CD14-positive monocyte (primary cell): ENCODE data around the gene LATS2. TPM values are rescaled to one million over a fixed set of nuclear protein-coding genes. Genes with fewer than 3 reads are reported as not detected.
A peak's percentile ranks its signal among the peaks of the same experiment; 100 is the strongest.

Experiments used
- DNase-seq, 3 donors: peaks; one replicate each; pipeline ENCODE4 v3.0.0-alpha.2; 2011 to 2022
- H2AFZ ChIP-seq: 2 replicates; pipeline ENCODE4 v1.6.0; 2012; ENCODE audit warnings: mild to moderate bottlenecking, low read depth, low read length, inconsistent platforms; ENCODE audit not compliant: insufficient read depth, poor library complexity, severe bottlenecking
- H3K27ac ChIP-seq, 2 donors: 1 replicate in 1 of 2; 2 replicates in 1 of 2; pipeline ENCODE4 v1.5.1; 2012 to 2013; ENCODE audit warnings: low read length in 2 of 2, control low read depth in 1 of 2, inconsistent platforms in 1 of 2, low read depth in 1 of 2, mild to moderate bottlenecking in 1 of 2
- H3K27me3 ChIP-seq, 2 donors: one replicate each; pipeline versions ENCODE4 v1.6.0 to v1.6.1; 2011 to 2013; ENCODE audit warnings: low read length in 2 of 2; ENCODE audit not compliant: control insufficient read depth in 2 of 2, insufficient read depth in 2 of 2
- H3K36me3 ChIP-seq, 2 donors: replicated peaks in 1 of 2; 1 replicate in 1 of 2; 2 replicates in 1 of 2; pipeline versions ENCODE4 v1.5.1 to v1.6.1; 2012 to 2013; ENCODE audit warnings: low read length in 2 of 2, control low read depth in 1 of 2, inconsistent platforms in 1 of 2, mild to moderate bottlenecking in 1 of 2; ENCODE audit not compliant: insufficient read depth in 2 of 2, control insufficient read depth in 1 of 2
- H3K4me1 ChIP-seq, 2 donors: 1 replicate in 1 of 2; 2 replicates in 1 of 2; pipeline versions ENCODE4 v1.5.1 to v1.6.1; 2012 to 2013; ENCODE audit warnings: low read length in 2 of 2, control low read depth in 1 of 2, inconsistent platforms in 1 of 2, mild to moderate bottlenecking in 1 of 2, moderate library complexity in 1 of 2; ENCODE audit not compliant: insufficient read depth in 2 of 2, control insufficient read depth in 1 of 2
- H3K4me2 ChIP-seq: replicated peaks from 2 replicates; pipeline ENCODE3; 2012; ENCODE audit warnings: low read length, moderate library complexity, mild to moderate bottlenecking; ENCODE audit not compliant: poor library complexity, severe bottlenecking; ENCODE audit errors: extremely low read depth
- H3K4me3 ChIP-seq, 3 experiments: fragments of 200-600 bp in 1 of 3; sonication (generic) in 1 of 3; replicated peaks in 1 of 3; 1 replicate in 2 of 3; 2 replicates in 1 of 3; pipeline ENCODE4 v1.5.1; 2011 to 2013; ENCODE audit warnings: low read length in 3 of 3, mild to moderate bottlenecking in 3 of 3, control low read depth in 2 of 3, low read depth in 2 of 3, inconsistent platforms in 1 of 3, moderate library complexity in 1 of 3
- H3K79me2 ChIP-seq: 2 replicates; pipeline ENCODE4 v1.6.0; 2012; ENCODE audit warnings: mild to moderate bottlenecking, control low read depth, inconsistent platforms, low read length, moderate library complexity; ENCODE audit not compliant: insufficient read depth
- H3K9ac ChIP-seq: 2 replicates; pipeline ENCODE4 v1.6.0; 2017; ENCODE audit warnings: low read length, mild to moderate bottlenecking; ENCODE audit not compliant: insufficient read depth, poor library complexity, severe bottlenecking
- H3K9me3 ChIP-seq, 2 donors: replicated peaks in 1 of 2; 1 replicate in 1 of 2; 2 replicates in 1 of 2; pipeline versions ENCODE4 v1.5.1 to v1.6.1; 2012 to 2013; ENCODE audit warnings: low read length in 2 of 2, control low read depth in 1 of 2; ENCODE audit not compliant: control insufficient read depth in 1 of 2, insufficient read depth in 1 of 2
- H4K20me1 ChIP-seq: 2 replicates; pipeline ENCODE4 v1.6.0; 2012; ENCODE audit warnings: mild to moderate bottlenecking, low read length, control low read depth, moderate library complexity; ENCODE audit not compliant: insufficient read depth
- H3K27ac Mint-ChIP-seq, 7 donors: one replicate each; pipeline ENCODE4 v1.8.0; 2020; ENCODE audit warnings: mild to moderate bottlenecking in 7 of 7, mixed read lengths in 7 of 7, moderate library complexity in 6 of 7, inconsistent platforms in 2 of 7
- H3K27me3 Mint-ChIP-seq, 3 donors: one replicate each; pipeline ENCODE4 v1.8.0; 2021 to 2022; ENCODE audit warnings: low read depth in 3 of 3, mild to moderate bottlenecking in 3 of 3, mixed read lengths in 3 of 3, moderate library complexity in 3 of 3, inconsistent platforms in 1 of 3
- H3K36me3 Mint-ChIP-seq, 2 donors: one replicate each; pipeline ENCODE4 v1.8.0; 2020; ENCODE audit warnings: mixed read lengths in 2 of 2, inconsistent platforms in 1 of 2, mild to moderate bottlenecking in 1 of 2
- H3K4me1 Mint-ChIP-seq: one replicate; pipeline ENCODE4 v1.8.0; 2020; ENCODE audit warnings: mild to moderate bottlenecking, mixed read lengths
- H3K4me3 Mint-ChIP-seq, 2 donors: one replicate each; pipeline ENCODE4 v1.8.0; 2020; ENCODE audit warnings: mild to moderate bottlenecking in 2 of 2, mixed read lengths in 2 of 2, moderate library complexity in 1 of 2
- H3K9me3 Mint-ChIP-seq, 7 donors: one replicate each; pipeline ENCODE4 v1.8.0; 2020 to 2022; ENCODE audit warnings: mixed read lengths in 7 of 7, mild to moderate bottlenecking in 6 of 7, moderate library complexity in 6 of 7, inconsistent platforms in 2 of 7
- CTCF ChIP-seq: fragments of 200-600 bp; IDR thresholded peaks from one replicate; pipeline ENCODE4 v1.8.0; 2022; ENCODE audit warnings: antibody characterized with exemption, mild to moderate bottlenecking
- WGBS: methylation state at CpG from one replicate; pipeline ENCODE4 v1.1.5; 2013; ENCODE audit warnings: missing lambda C conversion rate; ENCODE audit not compliant: insufficient coverage; 5-methylcytosine and 5-hydroxymethylcytosine counted together
- intact Hi-C, 2 donors: fragments of 100-400 bp; cut with micrococcal nuclease; formaldehyde crosslinking; loops; one replicate each; pipeline versions ENCODE4 v1.15.0 to v1.15.1; 2023
- polyA plus RNA-seq, 3 donors: library from polyadenylated mRNA; depleted of rRNA in 1 of 3; unstranded in 2 of 3; stranded (reverse) in 1 of 3; fragments of 300-500 nt in 2 of 3; fragments of >200 nt in 1 of 3; fragmentation: Illumina TruSeq in 2 of 3; gene quantifications; 1 replicate in 2 of 3; 2 replicates in 1 of 3; pipeline ENCODE4 v1.2.3, GENCODE V29; 2012 to 2021

The LATS2 gene
- polyA plus RNA-seq, 3 donors: 0.96 to 11.2 (median 1.0) TPM

- Histone ChIP-seq H3K9me3 (no peaks in the 10 kb centered on the region), H3K9ac (no peak overlapping the region), H3K27me3 (no peaks in the 10 kb centered on the region), H3K36me3 (no peaks in the 10 kb centered on the region), H3K27ac (no peak overlapping the region), H4K20me1 (no peaks in the 10 kb centered on the region), H3K4me3 (no peak overlapping the region), H2AFZ (no peak overlapping the region), H3K4me1 (no peaks in the 10 kb centered on the region), H3K4me2 (no peak overlapping the region), H3K79me2 (no peaks in the 10 kb centered on the region)
- WGBS: 80% methylated on average over 1 of the region's 4 CpGs
- no peaks in the 10 kb centered on the region for H3K36me3 Mint-ChIP-seq
- DNase-seq: no peak
- H3K4me1 Mint-ChIP-seq: peaks cover 4% of the 10 kb centered on the region
- H3K27ac Mint-ChIP-seq: peak overlapping the region in 1 of 7 donors; percentile 46
- H3K27me3 Mint-ChIP-seq: peaks cover 0 to 2% (median 0%) of the 10 kb centered on the region in 3 donors
- no peak for TF ChIP-seq CTCF
- H3K4me3 Mint-ChIP-seq: no peak overlapping the region
- H3K9me3 Mint-ChIP-seq: peaks cover 0 to 5% (median 0%) of the 10 kb centered on the region in 7 donors
- intact Hi-C loops: no loop called here
Observed at GRCh38 chr13:21106089-21106488, 44.7 kb upstream of the LATS2 start.

GRCh38 chr13:21104199-21105019 lies 43.0 kb upstream of the LATS2 start:
- no peak for DNase-seq
- no peaks in the 10 kb centered on the region for H3K36me3 Mint-ChIP-seq
- H3K36me3 ChIP-seq: no peaks in the 10 kb centered on the region
- 96% methylated on average over 31 of the region's 37 CpGs for WGBS
- no peaks in the 10 kb centered on the region for H3K27me3 Mint-ChIP-seq
- no peaks in the 10 kb centered on the region for H3K4me1 ChIP-seq
- no peak overlapping the region for H3K27ac Mint-ChIP-seq
- no peak overlapping the region for H3K27ac ChIP-seq
- peaks cover 2% of the 10 kb centered on the region for H3K4me1 Mint-ChIP-seq
- no peaks in the 10 kb centered on the region for H3K79me2 ChIP-seq
- H3K4me3 ChIP-seq: no peak overlapping the region
- TF ChIP-seq CTCF: no peak
- no peak overlapping the region for H2AFZ ChIP-seq
- H3K27me3 ChIP-seq: no peaks in the 10 kb centered on the region
- no peaks in the 10 kb centered on the region for H4K20me1 ChIP-seq
- no peaks in the 10 kb centered on the region for H3K9me3 ChIP-seq
- H3K9me3 Mint-ChIP-seq: peaks cover 0 to 5% (median 0%) of the 10 kb centered on the region in 7 donors
- H3K4me3 Mint-ChIP-seq: no peak overlapping the region
- intact Hi-C loops: no loop called here
- H3K9ac ChIP-seq: no peak overlapping the region
- no peak overlapping the region for H3K4me2 ChIP-seq
